IPS-15b (cell line): ENCODE data around the gene TUSC2.
A peak's percentile ranks its signal among the peaks of the same experiment; 100 is the strongest.

Experiments
- H3K27me3 ChIP-seq: one replicate; pipeline ENCODE4 v1.6.1; 2013; ENCODE audit warnings: low read length; ENCODE audit not compliant: control insufficient read depth, insufficient read depth
- H3K36me3 ChIP-seq: one replicate; pipeline ENCODE4 v1.6.1; 2013; ENCODE audit warnings: low read length; ENCODE audit not compliant: control insufficient read depth, insufficient read depth
- H3K4me1 ChIP-seq: one replicate; pipeline ENCODE4 v1.6.1; 2013; ENCODE audit warnings: mild to moderate bottlenecking, low read length; ENCODE audit not compliant: control insufficient read depth, insufficient read depth
- H3K4me3 ChIP-seq: one replicate; pipeline ENCODE4 v1.5.1; 2013; ENCODE audit warnings: low read depth, low read length
- H3K9ac ChIP-seq: one replicate; pipeline ENCODE4 v1.6.1; 2013; ENCODE audit warnings: low read depth, mild to moderate bottlenecking, low read length
- H3K9me3 ChIP-seq: one replicate; pipeline ENCODE4 v1.6.1; 2013; ENCODE audit warnings: mild to moderate bottlenecking, low read length; ENCODE audit not compliant: control insufficient read depth, insufficient read depth

The TUSC2 gene

GRCh38 chr3:50351323-50351697 is 23.3 kb upstream of the TUSC2 start:
- peak overlapping the region; percentile 100 for H3K4me3 ChIP-seq
- peaks cover 33% of the 10 kb centered on the region for H3K36me3 ChIP-seq
- H3K4me1 ChIP-seq: peaks cover 6% of the 10 kb centered on the region
- no peaks in the 10 kb centered on the region for H3K9me3 ChIP-seq
- peaks cover 5% of the 10 kb centered on the region for H3K27me3 ChIP-seq
- H3K9ac ChIP-seq: no peak overlapping the region

GRCh38 chr3:50350527-50351322 is 22.7 kb upstream of the TUSC2 start, which contains the start of the genes CYB561D2 and NPRL2:
Gene CYB561D2 (plus strand): TSS chr3:50350862. CDS start chr3:50351434, 572 bp downstream.
Gene NPRL2 (minus strand): TSS chr3:50350775. CDS start chr3:50350652, 123 bp downstream.
- Histone ChIP-seq H3K36me3 (peaks cover 29% of the 10 kb centered on the region), H3K27me3 (peaks cover 10% of the 10 kb centered on the region), H3K9ac (peak within 1 kb of the TSS; percentile 95), H3K4me3 (peak within 1 kb of the TSS; percentile 100), H3K9me3 (no peaks in the 10 kb centered on the region), H3K4me1 (peaks cover 6% of the 10 kb centered on the region)

DNA sequence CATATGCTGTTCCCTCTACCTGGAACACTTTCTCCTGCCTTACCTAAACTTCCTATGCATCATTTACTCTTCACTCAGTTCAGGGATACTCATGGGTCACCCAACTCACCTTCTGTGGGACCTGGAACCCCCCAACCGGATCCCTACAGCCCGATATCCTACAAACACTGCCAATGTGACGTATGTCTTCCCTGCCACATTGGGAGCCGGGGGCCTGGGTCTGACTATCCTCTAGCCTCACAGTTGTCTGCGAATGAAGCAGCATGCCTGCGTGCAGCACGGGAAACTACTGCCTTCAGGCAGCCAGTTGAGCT is 22.1 kb upstream of the TUSC2 start:
- Histone ChIP-seq H3K4me3 (peak overlapping the region; percentile 100), H3K4me1 (peaks cover 6% of the 10 kb centered on the region), H3K36me3 (peaks cover 26% of the 10 kb centered on the region), H3K9ac (peak overlapping the region; percentile 95), H3K9me3 (no peaks in the 10 kb centered on the region), H3K27me3 (peaks cover 12% of the 10 kb centered on the region)

- Histone ChIP-seq H3K4me1 (peaks cover 6% of the 10 kb centered on the region), H3K9ac (no peak overlapping the region), H3K9me3 (no peaks in the 10 kb centered on the region), H3K27me3 (peaks cover 39% of the 10 kb centered on the region), H3K36me3 (peaks cover 9% of the 10 kb centered on the region), H3K4me3 (no peak overlapping the region)
These were observed 19.3 kb upstream of the TUSC2 start for GRCh38 chr3:50347187-50347813.

GRCh38 chr3:50345586-50346234 is 17.7 kb upstream of the TUSC2 start, which contains the start of gene ZMYND10:
Gene ZMYND10 (minus strand): TSS chr3:50345732. CDS start chr3:50345579, 153 bp downstream.
- Histone ChIP-seq H3K27me3 (peaks cover 55% of the 10 kb centered on the region), H3K4me3 (peak within 1 kb of the TSS; percentile 78), H3K36me3 (peaks cover 9% of the 10 kb centered on the region), H3K9me3 (no peaks in the 10 kb centered on the region), H3K9ac (no peak within 1 kb of the TSS), H3K4me1 (peaks cover 2% of the 10 kb centered on the region)

- H3K4me3 ChIP-seq: peak overlapping the region; percentile 78
- H3K9me3 ChIP-seq: no peaks in the 10 kb centered on the region
- peaks cover 9% of the 10 kb centered on the region for H3K36me3 ChIP-seq
- peaks cover 61% of the 10 kb centered on the region for H3K27me3 ChIP-seq
- peaks cover 3% of the 10 kb centered on the region for H3K4me1 ChIP-seq
- H3K9ac ChIP-seq: no peak overlapping the region
These were observed 17.0 kb upstream of the TUSC2 start for GRCh38 chr3:50345008-50345407.

- H3K27me3 ChIP-seq: peaks cover 79% of the 10 kb centered on the region
- no peak overlapping the region for H3K4me3 ChIP-seq
- H3K36me3 ChIP-seq: peaks cover 5% of the 10 kb centered on the region
- H3K9me3 ChIP-seq: no peaks in the 10 kb centered on the region
- H3K9ac ChIP-seq: no peak overlapping the region
- peaks cover 5% of the 10 kb centered on the region for H3K4me1 ChIP-seq
These were observed 15.0 kb upstream of the TUSC2 start for GRCh38 chr3:50342813-50343633.

- Histone ChIP-seq H3K9me3 (no peaks in the 10 kb centered on the region), H3K4me3 (no peak overlapping the region), H3K9ac (no peak overlapping the region), H3K36me3 (no peaks in the 10 kb centered on the region), H3K4me1 (peaks cover 3% of the 10 kb centered on the region), H3K27me3 (peaks cover 80% of the 10 kb centered on the region)
These were observed 14.1 kb upstream of the TUSC2 start for GRCh38 chr3:50341996-50342650.

GRCh38 chr3:50341537-50341936 is 13.5 kb upstream of the TUSC2 start:
- Histone ChIP-seq H3K36me3 (no peaks in the 10 kb centered on the region), H3K9ac (no peak overlapping the region), H3K9me3 (no peaks in the 10 kb centered on the region), H3K27me3 (peaks cover 77% of the 10 kb centered on the region), H3K4me3 (peak overlapping the region; percentile 58), H3K4me1 (peaks cover 3% of the 10 kb centered on the region)

DNA sequence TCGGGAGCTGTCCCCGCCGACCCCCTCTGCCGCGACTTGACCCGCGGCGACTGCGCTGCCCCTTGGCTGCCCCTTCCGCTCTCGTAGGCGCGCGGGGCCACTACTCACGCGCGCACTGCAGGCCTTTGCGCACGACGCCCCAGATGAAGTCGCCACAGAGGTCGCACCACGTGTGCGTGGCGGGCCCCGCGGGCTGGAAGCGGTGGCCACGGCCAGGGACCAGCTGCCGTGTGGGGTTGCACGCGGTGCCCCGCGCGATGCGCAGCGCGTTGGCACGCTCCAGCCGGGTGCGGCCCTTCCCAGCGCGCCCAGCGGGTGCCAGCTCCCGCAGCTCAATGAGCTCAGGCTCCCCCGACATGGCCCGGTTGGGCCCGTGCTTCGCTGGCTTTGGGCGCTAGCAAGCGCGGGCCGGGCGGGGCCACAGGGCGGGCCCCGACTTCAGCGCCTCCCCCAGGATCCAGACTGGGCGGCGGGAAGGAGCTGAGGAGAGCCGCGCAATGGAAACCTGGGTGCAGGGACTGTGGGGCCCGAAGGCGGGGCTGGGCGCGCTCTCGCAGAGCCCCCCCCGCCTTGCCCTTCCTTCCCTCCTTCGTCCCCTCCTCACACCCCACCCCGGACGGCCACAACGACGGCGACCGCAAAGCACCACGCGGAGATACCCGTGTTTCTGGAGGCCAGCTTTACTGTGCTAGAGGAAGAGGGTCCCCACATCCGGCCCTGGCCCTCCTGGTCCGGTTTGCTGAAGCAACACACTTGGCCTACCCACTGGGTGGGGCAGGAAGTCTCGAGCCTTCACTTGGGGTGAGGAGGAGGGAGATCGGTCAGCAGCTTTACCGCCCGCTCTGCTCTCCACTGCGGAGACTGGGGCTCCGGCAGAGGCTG is 12.7 kb upstream of the TUSC2 start, which contains the start of gene RASSF1:
Gene RASSF1, minus strand, starts transcription at position 389 of the 882 bp plus-strand sequence. Its CDS starts 31 bp downstream, at position 358.
- Histone ChIP-seq H3K9ac (peak within 1 kb of the TSS; percentile 24), H3K4me3 (peak within 1 kb of the TSS; percentile 58)

More for the DNA sequence above, 12.7 kb upstream of the TUSC2 start, which contains the start of gene RASSF1:
- H3K36me3 ChIP-seq: no peaks in the 10 kb centered on the region
- H3K27me3 ChIP-seq: peaks cover 70% of the 10 kb centered on the region
- H3K4me1 ChIP-seq: peaks cover 3% of the 10 kb centered on the region
- H3K9me3 ChIP-seq: no peaks in the 10 kb centered on the region
